ENCODE measurements around the gene SLIT3.

GRCh38 chr5:168683927-168684295, 617.0 kb downstream of the SLIT3 start:
- TF ChIP-seq, protein P1, sequence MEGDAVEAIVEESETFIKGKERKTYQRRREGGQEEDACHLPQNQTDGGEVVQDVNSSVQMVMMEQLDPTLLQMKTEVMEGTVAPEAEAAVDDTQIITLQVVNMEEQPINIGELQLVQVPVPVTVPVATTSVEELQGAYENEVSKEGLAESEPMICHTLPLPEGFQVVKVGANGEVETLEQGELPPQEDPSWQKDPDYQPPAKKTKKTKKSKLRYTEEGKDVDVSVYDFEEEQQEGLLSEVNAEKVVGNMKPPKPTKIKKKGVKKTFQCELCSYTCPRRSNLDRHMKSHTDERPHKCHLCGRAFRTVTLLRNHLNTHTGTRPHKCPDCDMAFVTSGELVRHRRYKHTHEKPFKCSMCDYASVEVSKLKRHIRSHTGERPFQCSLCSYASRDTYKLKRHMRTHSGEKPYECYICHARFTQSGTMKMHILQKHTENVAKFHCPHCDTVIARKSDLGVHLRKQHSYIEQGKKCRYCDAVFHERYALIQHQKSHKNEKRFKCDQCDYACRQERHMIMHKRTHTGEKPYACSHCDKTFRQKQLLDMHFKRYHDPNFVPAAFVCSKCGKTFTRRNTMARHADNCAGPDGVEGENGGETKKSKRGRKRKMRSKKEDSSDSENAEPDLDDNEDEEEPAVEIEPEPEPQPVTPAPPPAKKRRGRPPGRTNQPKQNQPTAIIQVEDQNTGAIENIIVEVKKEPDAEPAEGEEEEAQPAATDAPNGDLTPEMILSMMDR (IDR thresholded peaks at IDR 0.05) = no peak
- no peak for TF ChIP-seq POLR2A (IDR thresholded peaks at IDR 0.05)
